GM23338 (cell line): Measurements from ENCODE around the gene LYZL1. TPM values are rescaled to one million over a fixed set of nuclear protein-coding genes. Genes with fewer than 3 reads are reported as not detected.

Experiments
- CREB1 ChIP-seq: fragments of 250-450 bp; sonication (Bioruptor Pico); IDR thresholded peaks from 2 replicates; pipeline ENCODE4 v1.5.0; 2020; ENCODE audit warnings: low read depth, mild to moderate bottlenecking, moderate library complexity
- EZH2 ChIP-seq: fragments of 200-600 bp; sonication (generic); IDR thresholded peaks from one replicate; pipeline ENCODE4 v1.8.0; 2017; ENCODE audit warnings: antibody characterized with exemption, mild to moderate bottlenecking, low read depth; ENCODE audit not compliant: unreplicated experiment
- JUNB ChIP-seq: IDR thresholded peaks from one replicate; pipeline ENCODE4 v1.6.1; 2016; ENCODE audit warnings: antibody characterized with exemption; ENCODE audit not compliant: unreplicated experiment
- NANOG ChIP-seq: IDR thresholded peaks from 2 replicates; pipeline ENCODE4 v1.6.1; 2016; ENCODE audit warnings: antibody characterized with exemption, borderline replicate concordance
- REST ChIP-seq: IDR thresholded peaks from one replicate; pipeline ENCODE4 v1.6.1; 2018; ENCODE audit warnings: antibody characterized with exemption; ENCODE audit not compliant: unreplicated experiment
- ZNF114 ChIP-seq: fragments of 250-450 bp; sonication (Bioruptor Pico); IDR thresholded peaks from 2 replicates; pipeline ENCODE4 v1.5.0; 2020; ENCODE audit warnings: mild to moderate bottlenecking, moderate library complexity
- ZNF462 ChIP-seq: fragments of 250-450 bp; sonication (Bioruptor Pico); IDR thresholded peaks from 2 replicates; pipeline ENCODE4 v1.5.0; 2020; ENCODE audit warnings: mild to moderate bottlenecking, moderate library complexity
- polyA plus RNA-seq: library from polyadenylated mRNA; unstranded; fragments of >200 nt; fragmentation: Nextera tagmentation; extraction: Ambion mirVana; gene quantifications from 2 replicates; pipeline ENCODE4 v1.2.1, GENCODE V29; 2016
- total RNA-seq: library from RNA; depleted of rRNA; stranded (reverse); fragments of >200 nt; shearing (Covaris generic); gene quantifications from 2 replicates; pipeline ENCODE4 v1.2.3, GENCODE V29; 2014

Gene LYZL1
- total and polyA plus RNA-seq, 2 experiments from 2014 or later: not detected

DNA sequence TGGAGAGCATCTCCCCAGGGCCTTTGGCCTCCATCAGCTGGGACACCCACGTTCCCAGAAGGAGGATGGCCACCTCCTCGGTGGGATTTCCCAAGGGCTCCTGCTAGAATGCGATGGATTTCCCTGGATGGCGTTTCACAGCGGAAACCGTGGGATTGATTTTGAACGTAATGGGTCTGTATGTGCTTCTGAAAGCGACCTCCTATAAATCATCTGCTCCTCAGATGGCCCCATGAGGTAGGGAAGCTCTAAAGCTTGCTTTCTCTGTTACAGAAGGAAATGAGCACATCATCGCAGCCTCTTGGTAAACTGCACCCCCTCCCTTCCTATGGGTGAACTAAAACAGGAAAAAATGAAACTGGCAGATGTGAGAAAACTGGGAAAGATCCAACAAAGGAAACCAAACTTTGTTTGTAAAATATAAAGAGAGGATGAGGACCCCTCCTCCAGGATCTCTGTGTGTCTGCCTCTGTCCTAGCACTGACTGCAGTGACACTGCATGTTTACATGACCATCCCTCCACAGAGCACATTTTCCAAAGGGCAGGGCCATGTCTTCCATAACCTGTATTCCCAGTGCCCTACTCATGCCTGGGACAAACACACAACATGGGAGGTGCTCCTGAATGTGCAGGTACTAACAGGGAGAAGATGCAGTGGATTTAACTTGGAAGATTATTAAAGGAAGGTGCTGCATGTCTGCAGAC lies 57.6 kb downstream of the LYZL1 start (continued):
- TF ChIP-seq ZNF462 (CRISPR knock-in tag): no peak
- TF ChIP-seq CREB1 (CRISPR knock-in tag): no peak
- no peak for TF ChIP-seq NANOG
- TF ChIP-seq JUNB: no peak
- TF ChIP-seq REST: no peak
- no peak for TF ChIP-seq ZNF114 (CRISPR knock-in tag)
- no peak for TF ChIP-seq EZH2
